EH (cell line): ENCODE data around the gene PMIS2.

ENCODE experiments used
- DNase-seq: peaks from one replicate; pipeline ENCODE4 v3.0.0-alpha.2; 2015; ENCODE audit warnings: low read depth

PMIS2 gene

GRCh38 chr19:35556846-35557538 is 29.0 kb upstream of the PMIS2 start:
- no peak for DNase-seq

- DNase-seq, result peak; percentile 42
Observed at GRCh38 chr19:35557539-35558399, 28.2 kb upstream of the PMIS2 start.

GRCh38 chr19:35558400-35559280 is 27.3 kb upstream of the PMIS2 start:
- no peak for DNase-seq

- DNase-seq, result no peak
Observed at GRCh38 chr19:35559281-35559659, 26.7 kb upstream of the PMIS2 start.

GRCh38 chr19:35559781-35560180 is 26.2 kb upstream of the PMIS2 start:
- no peak for DNase-seq

GRCh38 chr19:35560271-35560670 is 25.7 kb upstream of the PMIS2 start:
- DNase-seq, result no peak

GRCh38 chr19:35560677-35561076 is 25.3 kb upstream of the PMIS2 start:
- DNase-seq, result no peak

- DNase-seq, result no peak
Observed at GRCh38 chr19:35561436-35561835, 24.5 kb upstream of the PMIS2 start.

GRCh38 chr19:35562336-35562735 is 23.6 kb upstream of the PMIS2 start:
- no peak for DNase-seq

GRCh38 chr19:35562776-35563175 is 23.2 kb upstream of the PMIS2 start:
- no peak for DNase-seq

- DNase-seq, result no peak
Observed at GRCh38 chr19:35563207-35563829, 22.7 kb upstream of the PMIS2 start, which contains the start of gene ATP4A. Gene ATP4A, minus strand, starts transcription at chr19:35563658. Its CDS starts 29 bp downstream, at chr19:35563629.

GRCh38 chr19:35565016-35565856 is 20.7 kb upstream of the PMIS2 start:
- DNase-seq, result no peak

- DNase-seq, result no peak
Observed at GRCh38 chr19:35566738-35567137, 19.2 kb upstream of the PMIS2 start.

- no peak for DNase-seq
Observed at GRCh38 chr19:35569281-35569781, 16.6 kb upstream of the PMIS2 start.

- no peak for DNase-seq
Observed at GRCh38 chr19:35571406-35571965, 14.5 kb upstream of the PMIS2 start.

GRCh38 chr19:35577918-35578317 is 8.1 kb upstream of the PMIS2 start:
- DNase-seq, result no peak

- no peak for DNase-seq
Observed at GRCh38 chr19:35578707-35579106, 7.3 kb upstream of the PMIS2 start.

GRCh38 chr19:35582760-35583159 is 3.2 kb upstream of the PMIS2 start:
- no peak for DNase-seq

- no peak for DNase-seq
Observed at GRCh38 chr19:35587321-35587720, 1.3 kb downstream of the PMIS2 start.

GRCh38 chr19:35590875-35591274 is 4.9 kb downstream of the PMIS2 start:
- no peak for DNase-seq
